Mesodermal cell (in vitro differentiated cells): ENCODE measurements around the gene TRIM39.

ENCODE experiments used
- H3K27ac ChIP-seq: 2 replicates; pipeline ENCODE4 v1.7.0; 2013; ENCODE audit warnings: mild to moderate bottlenecking, low read depth, low read length, moderate library complexity; ENCODE audit not compliant: severe bottlenecking
- H3K36me3 ChIP-seq: 2 replicates; pipeline ENCODE4 v1.7.1; 2013; ENCODE audit warnings: mild to moderate bottlenecking, low read length, moderate library complexity; ENCODE audit not compliant: control insufficient read depth, insufficient read depth
- H3K4me1 ChIP-seq: one replicate; pipeline ENCODE4 v1.7.1; 2013; ENCODE audit warnings: mild to moderate bottlenecking, low read length; ENCODE audit not compliant: insufficient read depth, control insufficient read depth, poor library complexity, severe bottlenecking
- H3K4me3 ChIP-seq: 2 replicates; pipeline ENCODE4 v1.7.0; 2013; ENCODE audit warnings: low read length, control low read depth, mild to moderate bottlenecking; ENCODE audit not compliant: insufficient read depth, poor library complexity, severe bottlenecking; ENCODE audit errors: extremely low read depth
- H3K9me3 ChIP-seq: 2 replicates; pipeline ENCODE4 v1.7.1; 2013; ENCODE audit warnings: mild to moderate bottlenecking, low read length, moderate library complexity; ENCODE audit not compliant: control insufficient read depth
- WGBS, 2 experiments: methylation state at CpG; one replicate each; pipeline ENCODE4 v1.1.5; 2013; ENCODE audit warnings: missing lambda C conversion rate in 2 of 2; ENCODE audit not compliant: insufficient coverage in 2 of 2; 5-methylcytosine and 5-hydroxymethylcytosine counted together

TRIM39 gene

DNA sequence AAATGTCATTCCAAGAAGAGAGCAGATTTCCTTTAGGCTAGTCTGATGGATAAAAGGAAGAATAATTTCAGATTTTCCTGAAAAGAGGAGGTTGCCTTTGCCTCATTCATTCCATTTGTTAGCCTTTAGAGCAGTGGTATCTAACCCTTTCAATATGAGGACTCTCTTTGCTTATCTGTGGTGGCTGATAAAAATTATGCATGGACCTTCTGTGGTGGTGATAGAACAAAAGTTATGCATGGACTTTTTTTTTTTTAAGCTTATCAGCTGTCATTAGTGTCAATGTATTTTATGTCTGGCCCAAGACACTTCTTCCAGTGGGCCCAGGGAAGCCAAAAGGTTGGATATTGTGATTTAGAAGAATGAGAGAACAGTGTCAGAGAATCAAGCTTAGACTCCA lies 1.7 kb downstream of the TRIM39 start:
- Histone ChIP-seq H3K36me3 (peaks cover 29% of the 10 kb centered on the region), H3K4me3 (no peak overlapping the region), H3K4me1 (peaks cover 7% of the 10 kb centered on the region), H3K9me3 (no peaks in the 10 kb centered on the region), H3K27ac (no peak overlapping the region)

DNA sequence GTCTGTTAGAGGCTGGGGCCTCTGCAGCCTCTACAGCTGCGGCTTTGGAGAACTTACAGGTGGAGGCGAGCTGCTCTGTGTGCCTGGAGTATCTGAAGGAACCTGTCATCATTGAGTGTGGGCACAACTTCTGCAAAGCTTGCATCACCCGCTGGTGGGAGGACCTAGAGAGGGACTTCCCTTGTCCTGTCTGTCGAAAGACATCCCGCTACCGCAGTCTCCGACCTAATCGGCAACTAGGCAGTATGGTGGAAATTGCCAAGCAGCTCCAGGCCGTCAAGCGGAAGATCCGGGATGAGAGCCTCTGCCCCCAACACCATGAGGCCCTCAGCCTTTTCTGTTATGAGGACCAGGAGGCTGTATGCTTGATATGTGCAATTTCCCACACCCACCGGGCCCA lies 2.6 kb downstream of the TRIM39 start:
- Histone ChIP-seq H3K27ac (no peak overlapping the region), H3K36me3 (peaks cover 29% of the 10 kb centered on the region), H3K9me3 (no peaks in the 10 kb centered on the region), H3K4me3 (no peak overlapping the region), H3K4me1 (peaks cover 4% of the 10 kb centered on the region)
- WGBS, 2 experiments, result 91 to 95% methylated on average over 11 to 12 of the region's 12 CpGs

DNA sequence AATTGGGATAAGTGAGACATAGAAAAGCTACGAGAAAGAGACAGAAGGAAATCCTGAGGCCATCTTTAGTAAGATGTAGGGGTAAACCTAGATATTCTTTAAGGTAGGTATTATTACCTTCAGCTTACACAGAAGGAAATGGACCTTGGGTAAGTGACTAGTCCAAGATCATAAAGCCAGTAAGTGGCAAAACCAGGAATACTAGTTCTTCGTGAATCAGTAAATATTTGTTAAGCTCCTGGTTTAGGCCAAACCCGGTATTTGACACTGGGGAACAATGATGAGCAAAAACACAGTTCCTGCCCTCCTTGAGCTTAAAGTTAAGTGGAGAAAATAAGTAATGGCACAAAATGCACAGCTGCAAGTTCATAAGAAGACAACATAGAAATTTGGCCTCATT lies 5.3 kb downstream of the TRIM39 start:
- Histone ChIP-seq H3K36me3 (peaks cover 55% of the 10 kb centered on the region), H3K9me3 (no peaks in the 10 kb centered on the region), H3K4me1 (peaks cover 3% of the 10 kb centered on the region), H3K27ac (no peak overlapping the region), H3K4me3 (no peak overlapping the region)
- WGBS, 2 experiments, result 95 to 100% methylated on average over 2 to 3 of the region's 3 CpGs

DNA sequence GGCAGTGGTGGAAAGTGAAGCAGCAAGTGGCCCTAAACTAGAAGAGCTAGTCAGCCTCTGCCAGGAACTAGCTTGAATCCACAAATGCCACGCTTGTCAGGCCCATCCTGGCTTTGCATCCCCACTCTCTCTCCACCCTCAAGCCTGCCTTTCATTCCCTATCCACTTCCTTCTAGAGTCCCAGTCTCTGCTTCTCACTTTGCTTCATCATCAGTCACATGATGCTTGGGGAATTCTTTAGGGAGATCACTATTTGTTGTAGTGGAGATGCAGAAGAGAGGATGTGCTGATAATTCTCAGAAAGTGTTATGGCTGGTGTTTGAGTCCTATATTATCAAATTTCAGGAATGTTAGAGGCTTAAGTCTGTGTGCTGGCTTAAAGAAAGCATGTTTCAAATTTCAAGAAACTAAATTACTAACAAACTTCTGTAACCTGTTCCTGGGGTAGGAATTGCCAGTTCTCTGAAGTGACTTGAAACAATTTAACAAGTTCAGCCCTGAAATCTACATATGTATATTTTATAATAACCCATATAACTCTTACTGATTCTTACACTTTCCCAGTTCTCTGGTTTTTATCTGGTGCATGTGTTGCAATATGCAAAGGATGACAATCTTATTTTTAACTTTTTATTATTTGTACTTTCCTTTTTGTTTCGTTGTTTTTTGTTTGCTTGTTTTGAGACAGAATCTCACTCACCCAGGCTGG lies 7.5 kb downstream of the TRIM39 start:
- WGBS, 2 experiments, result 100% methylated on average over 1 of the region's 2 CpGs; no CpG with 5 or more reads in 1 of the 2 experiments
- peaks cover 71% of the 10 kb centered on the region for H3K36me3 ChIP-seq
- no peaks in the 10 kb centered on the region for H3K9me3 ChIP-seq

DNA sequence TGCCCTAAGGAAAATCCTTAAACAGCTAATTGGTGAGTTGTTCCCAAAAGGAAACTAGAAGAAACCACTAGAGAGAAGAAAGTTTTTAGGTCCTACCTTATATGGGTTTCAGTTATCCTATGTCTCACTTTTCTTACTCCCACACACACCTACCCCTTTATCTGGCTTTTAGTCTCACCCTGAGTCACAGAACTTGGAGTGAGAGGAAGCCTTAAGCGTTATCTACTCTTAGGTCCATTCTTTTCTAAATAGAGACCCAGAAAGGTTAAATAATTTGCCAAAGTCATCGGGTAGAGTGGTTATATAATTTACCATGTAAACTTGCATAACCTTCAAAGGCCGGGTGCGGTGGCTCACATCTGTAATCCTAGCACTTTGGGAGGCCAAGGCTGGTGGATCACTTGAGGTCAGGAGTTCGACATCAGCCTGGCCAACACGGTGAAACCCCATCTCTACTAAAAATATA lies 13.9 kb downstream of the TRIM39 start:
- no peak overlapping the region for H3K4me3 ChIP-seq
- H3K9me3 ChIP-seq, result no peaks in the 10 kb centered on the region
- H3K27ac ChIP-seq, result no peak overlapping the region
- WGBS, 2 experiments, result 96% methylated on average over 3 of the region's 6 CpGs; no CpG with 5 or more reads in 1 of the 2 experiments
- peaks cover 68% of the 10 kb centered on the region for H3K36me3 ChIP-seq
- peaks cover 5% of the 10 kb centered on the region for H3K4me1 ChIP-seq

More for the DNA sequence above, 7.5 kb downstream of the TRIM39 start:
- Histone ChIP-seq H3K27ac (no peak overlapping the region), H3K4me1 (no peaks in the 10 kb centered on the region), H3K4me3 (no peak overlapping the region)

- no peak overlapping the region for H3K4me3 ChIP-seq
- WGBS, 2 experiments, result no CpG with 5 or more reads among the region's 3 CpGs
- H3K36me3 ChIP-seq, result peaks cover 62% of the 10 kb centered on the region
- peaks cover 5% of the 10 kb centered on the region for H3K4me1 ChIP-seq
- no peaks in the 10 kb centered on the region for H3K9me3 ChIP-seq
- H3K27ac ChIP-seq, result no peak overlapping the region
Measured at GRCh38 chr6:30341218-30341617, 14.5 kb downstream of the TRIM39 start.

- 98 to 100% methylated on average over 10 to 12 of the region's 16 CpGs for WGBS, 2 experiments
- Histone ChIP-seq H3K9me3 (no peaks in the 10 kb centered on the region), H3K4me1 (peaks cover 5% of the 10 kb centered on the region), H3K27ac (no peak overlapping the region), H3K36me3 (peaks cover 62% of the 10 kb centered on the region), H3K4me3 (no peak overlapping the region)
Measured at GRCh38 chr6:30341728-30342127, 15.0 kb downstream of the TRIM39 start.

GRCh38 chr6:30344191-30344867 lies 17.6 kb downstream of the TRIM39 start:
- Histone ChIP-seq H3K4me1 (peaks cover 5% of the 10 kb centered on the region), H3K4me3 (no peak overlapping the region), H3K9me3 (no peaks in the 10 kb centered on the region), H3K27ac (no peak overlapping the region), H3K36me3 (peaks cover 41% of the 10 kb centered on the region)
- 60 to 71% methylated on average over 1 to 2 of the region's 4 CpGs for WGBS, 2 experiments

- H3K36me3 ChIP-seq, result peaks cover 33% of the 10 kb centered on the region
Measured at GRCh38 chr6:30344868-30345671, 18.3 kb downstream of the TRIM39 start, which contains the start of gene RPP21. RPP21 (plus strand) TSS chr6:30345156; CDS start chr6:30345172, 16 bp downstream.

GRCh38 chr6:30345852-30346251 lies 19.1 kb downstream of the TRIM39 start:
- no peaks in the 10 kb centered on the region for H3K9me3 ChIP-seq
- H3K4me3 ChIP-seq, result peak overlapping the region; percentile 62
- H3K27ac ChIP-seq, result no peak overlapping the region
- WGBS, 2 experiments, result 88 to 100% methylated on average over 2 of the region's 4 CpGs
- peaks cover 25% of the 10 kb centered on the region for H3K36me3 ChIP-seq
- H3K4me1 ChIP-seq, result peaks cover 5% of the 10 kb centered on the region

More at GRCh38 chr6:30344868-30345671, 18.3 kb downstream of the TRIM39 start, which contains the start of gene RPP21:
- Histone ChIP-seq H3K4me1 (peaks cover 5% of the 10 kb centered on the region), H3K4me3 (peak within 1 kb of the TSS; percentile 62), H3K27ac (no peak within 1 kb of the TSS), H3K9me3 (no peaks in the 10 kb centered on the region)
- 0 to 4% methylated on average over 38 to 41 of the region's 64 CpGs for WGBS, 2 experiments
